Progenitor cell of endocrine pancreas (in vitro differentiated cells): Measurements from ENCODE around the gene UTP3. TPM values are rescaled to one million over a fixed set of nuclear protein-coding genes. Genes with fewer than 3 reads are reported as not detected.

Source experiments
- DNase-seq: peaks from one replicate; pipeline ENCODE4 v3.0.0; 2021; ENCODE audit warnings: low spot score; ENCODE audit not compliant: unreplicated experiment
- H3K27ac Mint-ChIP-seq: 2 replicates; pipeline ENCODE4 v1.8.0; 2021; ENCODE audit warnings: mild to moderate bottlenecking, moderate library complexity, mixed read lengths
- H3K27me3 Mint-ChIP-seq: 2 replicates; pipeline ENCODE4 v1.8.0; 2021; ENCODE audit warnings: mixed read lengths
- H3K36me3 Mint-ChIP-seq: 2 replicates; pipeline ENCODE4 v1.8.0; 2022; ENCODE audit warnings: mixed read lengths; ENCODE audit not compliant: insufficient read depth
- H3K4me1 Mint-ChIP-seq: 2 replicates; pipeline ENCODE4 v1.8.0; 2021; ENCODE audit warnings: low read depth, mixed read lengths
- H3K4me3 Mint-ChIP-seq: 2 replicates; pipeline ENCODE4 v1.8.0; 2021; ENCODE audit warnings: low read depth, mild to moderate bottlenecking, moderate library complexity, mixed read lengths
- H3K9me3 Mint-ChIP-seq: 2 replicates; pipeline ENCODE4 v1.8.0; 2021; ENCODE audit warnings: low read depth, mixed read lengths
- total RNA-seq: library from RNA; stranded (reverse); gene quantifications from 2 replicates; pipeline ENCODE4 v1.2.1, GENCODE V29; 2021
- TF ChIP-seq, protein P1 (sequence below): fragments of 200-600 bp; sonication (generic); IDR thresholded peaks from one replicate; pipeline ENCODE4 v1.5.0; 2021; ENCODE audit warnings: antibody characterized with exemption, mild to moderate bottlenecking; ENCODE audit not compliant: unreplicated experiment

Gene UTP3
- total RNA-seq, 1 donor from 2014 or later: 25.5 TPM

- Mint-ChIP-seq H3K4me1 (peaks cover 30% of the 10 kb centered on the region), H3K27ac (no peak overlapping the region), H3K9me3 (no peaks in the 10 kb centered on the region), H3K36me3 (peaks cover 1% of the 10 kb centered on the region), H3K27me3 (no peaks in the 10 kb centered on the region), H3K4me3 (no peak overlapping the region)
- TF ChIP-seq, protein P1, sequence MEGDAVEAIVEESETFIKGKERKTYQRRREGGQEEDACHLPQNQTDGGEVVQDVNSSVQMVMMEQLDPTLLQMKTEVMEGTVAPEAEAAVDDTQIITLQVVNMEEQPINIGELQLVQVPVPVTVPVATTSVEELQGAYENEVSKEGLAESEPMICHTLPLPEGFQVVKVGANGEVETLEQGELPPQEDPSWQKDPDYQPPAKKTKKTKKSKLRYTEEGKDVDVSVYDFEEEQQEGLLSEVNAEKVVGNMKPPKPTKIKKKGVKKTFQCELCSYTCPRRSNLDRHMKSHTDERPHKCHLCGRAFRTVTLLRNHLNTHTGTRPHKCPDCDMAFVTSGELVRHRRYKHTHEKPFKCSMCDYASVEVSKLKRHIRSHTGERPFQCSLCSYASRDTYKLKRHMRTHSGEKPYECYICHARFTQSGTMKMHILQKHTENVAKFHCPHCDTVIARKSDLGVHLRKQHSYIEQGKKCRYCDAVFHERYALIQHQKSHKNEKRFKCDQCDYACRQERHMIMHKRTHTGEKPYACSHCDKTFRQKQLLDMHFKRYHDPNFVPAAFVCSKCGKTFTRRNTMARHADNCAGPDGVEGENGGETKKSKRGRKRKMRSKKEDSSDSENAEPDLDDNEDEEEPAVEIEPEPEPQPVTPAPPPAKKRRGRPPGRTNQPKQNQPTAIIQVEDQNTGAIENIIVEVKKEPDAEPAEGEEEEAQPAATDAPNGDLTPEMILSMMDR: no peak
- DNase-seq: no peak
Observed at GRCh38 chr4:70737409-70737808, 49.1 kb downstream of the UTP3 start.

GRCh38 chr4:70739496-70740337 lies 51.4 kb downstream of the UTP3 start:
- Mint-ChIP-seq H3K27me3 (no peaks in the 10 kb centered on the region), H3K27ac (no peak overlapping the region), H3K4me3 (no peak overlapping the region), H3K9me3 (no peaks in the 10 kb centered on the region), H3K4me1 (peaks cover 25% of the 10 kb centered on the region), H3K36me3 (no peaks in the 10 kb centered on the region)
- DNase-seq: no peak
- TF ChIP-seq, protein P1: no peak

Other genes with a start within 250 kb of the UTP3 start
- gene MUC7, start 216.3 kb upstream of the UTP3 start, total RNA-seq: not detected in 2 replicates
- not detected in 2 replicates for gene AMTN, start 170.0 kb upstream of the UTP3 start, total RNA-seq
- not detected in 2 replicates for gene AMBN, start 96.3 kb upstream of the UTP3 start, total RNA-seq
- gene ENAM, start 59.8 kb upstream of the UTP3 start, total RNA-seq: 0.05 and 0.09 TPM in 2 replicates
- gene JCHAIN, start 22.0 kb upstream of the UTP3 start, total RNA-seq: not detected in 2 replicates
- gene RUFY3, start 33.4 kb downstream of the UTP3 start, total RNA-seq: 103 TPM in 2 replicates
- 87.5 and 87.8 TPM in 2 replicates for gene GRSF1, start 151.4 kb downstream of the UTP3 start, total RNA-seq
- gene MOB1B, start 213.8 kb downstream of the UTP3 start, total RNA-seq: 46.5 and 47.4 TPM in 2 replicates